NCI-H69 (cell line): ENCODE results near the gene HAUS8.
"Not testable (repeated sequence)": the region's sequence is repeated elsewhere in the genome, so short reads cannot be mapped to it uniquely, and the experiment has no call there.

Source experiments
- DNase-seq: peaks from one replicate; lab custom pipeline; 2025; lab: John Stamatoyannopoulos, UW

Gene HAUS8

GRCh38 chr19:17101686-17102628, 26.7 kb upstream of the HAUS8 start:
- DNase-seq = no peak

- DNase-seq = no peak
Measured at GRCh38 chr19:17098326-17098725, 23.1 kb upstream of the HAUS8 start.

GRCh38 chr19:17097593-17098126, 22.4 kb upstream of the HAUS8 start:
- DNase-seq = no peak

- no peak for DNase-seq
Measured at GRCh38 chr19:17095141-17095919, 20.1 kb upstream of the HAUS8 start.

DNA sequence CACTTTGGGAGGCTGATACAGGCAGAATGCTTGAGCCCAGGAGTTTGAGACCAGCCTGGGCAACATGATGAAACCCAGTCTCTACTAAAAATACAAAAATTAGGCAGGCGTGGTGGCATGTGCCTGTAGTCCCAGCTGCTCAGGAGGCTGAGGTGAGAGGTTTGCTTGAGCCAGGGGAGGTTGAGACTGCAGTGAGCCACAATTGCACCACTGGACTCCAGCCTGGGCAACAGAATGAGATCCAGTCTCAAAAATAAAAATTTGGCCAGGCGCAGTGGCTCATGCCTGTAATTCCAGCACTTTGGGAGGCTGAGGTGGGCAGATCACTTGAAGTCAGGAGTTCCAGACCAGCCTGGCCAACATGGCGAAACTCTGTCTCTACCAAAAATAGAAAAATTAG, 19.4 kb upstream of the HAUS8 start:
- DNase-seq = not testable (repeated sequence)

DNA sequence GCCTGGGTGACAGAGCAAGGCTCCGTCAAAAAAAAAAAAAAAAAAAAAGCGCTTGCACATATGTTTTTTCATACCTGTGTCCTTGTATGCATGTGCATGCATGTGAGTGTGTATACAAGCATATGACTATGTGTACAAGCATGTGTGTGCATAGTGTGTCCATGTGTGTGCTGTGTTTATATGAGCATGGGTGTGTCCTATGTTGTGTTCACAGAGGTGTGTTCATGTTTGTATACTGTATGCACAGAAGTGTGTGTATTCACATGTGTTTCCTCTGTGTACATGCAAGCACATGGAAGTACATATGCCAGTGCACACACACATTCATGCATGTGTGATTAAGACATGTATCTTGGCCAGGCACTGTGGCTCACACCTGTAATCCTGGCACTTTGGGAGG, 17.4 kb upstream of the HAUS8 start:
- DNase-seq = no peak

DNA sequence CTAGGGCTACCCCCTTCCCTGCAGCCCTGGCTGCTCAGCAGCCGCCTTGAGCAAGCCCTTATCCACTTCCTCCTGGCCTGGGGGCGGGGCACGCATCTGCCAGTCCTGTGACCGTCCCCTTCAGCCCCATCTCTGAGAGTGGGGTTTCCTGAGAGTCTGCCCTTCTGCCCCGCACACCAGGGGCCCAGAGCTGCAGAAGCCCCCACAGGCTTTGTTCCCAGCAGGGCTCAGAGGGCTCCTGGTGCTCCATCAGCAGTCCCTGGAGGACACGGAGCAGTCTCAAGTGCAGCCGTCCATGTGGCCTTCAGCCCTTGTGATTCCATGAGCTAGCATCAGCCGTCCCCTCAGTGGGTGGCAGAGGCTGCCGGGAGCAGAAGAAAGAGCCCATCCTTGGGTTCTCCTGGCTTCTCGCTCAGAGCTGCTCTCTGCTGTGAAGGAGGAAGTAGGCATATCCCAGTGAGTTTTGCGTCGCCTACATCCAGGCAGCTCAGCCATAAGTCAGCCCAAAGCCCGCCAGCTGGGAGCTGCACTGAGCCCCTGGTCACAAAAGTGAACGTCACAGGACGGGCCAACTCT, 16.6 kb upstream of the HAUS8 start:
- no peak for DNase-seq

DNA sequence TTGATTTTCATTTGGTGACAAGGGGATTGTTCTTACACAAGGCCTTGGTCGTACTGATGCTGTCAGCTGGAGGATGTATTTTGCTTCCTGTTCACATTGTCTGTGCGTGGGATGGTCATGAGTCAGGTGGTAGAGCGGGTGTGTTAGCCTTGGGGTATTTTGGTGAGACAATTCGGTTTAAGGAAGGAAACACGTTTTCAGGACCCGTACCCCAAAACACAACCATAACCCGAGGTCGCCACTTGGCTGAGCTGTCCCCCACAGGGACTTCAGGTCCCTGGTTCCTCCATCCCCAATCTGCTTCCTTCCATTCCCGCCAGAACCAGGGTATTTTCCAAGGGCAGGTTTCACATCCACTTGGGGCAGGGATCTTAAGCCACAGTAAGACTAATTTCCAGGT, 15.3 kb upstream of the HAUS8 start:
- no peak for DNase-seq

DNA sequence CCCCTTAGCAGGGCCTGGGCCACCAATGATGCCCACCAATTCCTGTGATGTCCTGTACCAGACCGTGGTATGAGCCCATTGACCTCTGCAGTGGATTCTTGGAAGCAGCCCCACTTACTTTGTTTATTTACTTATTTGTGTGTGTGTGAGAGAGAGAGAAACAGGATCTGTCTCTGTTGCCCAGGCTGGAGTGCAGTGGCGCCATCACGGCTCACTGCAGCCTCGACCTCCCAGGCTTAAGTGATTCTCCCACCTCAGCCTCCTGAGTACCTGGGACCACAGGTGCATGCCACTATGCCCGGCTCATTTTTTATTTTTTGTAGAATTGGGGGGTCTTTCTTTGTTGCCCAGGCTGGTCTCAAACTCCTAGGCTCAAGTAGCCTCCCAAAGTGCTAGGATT, 13.3 kb upstream of the HAUS8 start:
- no peak for DNase-seq

GRCh38 chr19:17086834-17087233, 11.6 kb upstream of the HAUS8 start:
- no peak for DNase-seq

DNA sequence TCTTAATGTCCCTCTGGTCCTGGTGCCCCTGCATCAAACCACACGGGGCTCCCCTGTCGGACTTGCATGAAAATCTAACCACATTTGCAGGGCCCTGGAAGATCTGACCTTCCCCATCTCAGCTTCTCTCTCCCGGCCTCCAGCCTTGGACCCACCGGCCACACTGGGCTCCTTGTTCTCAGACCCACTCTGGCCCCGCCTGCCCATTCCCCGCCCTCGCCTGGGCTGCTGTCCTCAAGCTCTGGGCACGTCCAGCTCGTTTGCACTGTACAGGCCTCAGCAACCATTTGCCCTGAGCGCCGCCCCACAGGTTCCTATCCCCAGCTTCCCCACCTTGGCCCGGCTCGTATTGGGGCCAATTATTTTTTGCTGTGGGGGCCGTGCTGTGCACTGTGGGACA, 10.9 kb upstream of the HAUS8 start:
- no peak for DNase-seq

DNA sequence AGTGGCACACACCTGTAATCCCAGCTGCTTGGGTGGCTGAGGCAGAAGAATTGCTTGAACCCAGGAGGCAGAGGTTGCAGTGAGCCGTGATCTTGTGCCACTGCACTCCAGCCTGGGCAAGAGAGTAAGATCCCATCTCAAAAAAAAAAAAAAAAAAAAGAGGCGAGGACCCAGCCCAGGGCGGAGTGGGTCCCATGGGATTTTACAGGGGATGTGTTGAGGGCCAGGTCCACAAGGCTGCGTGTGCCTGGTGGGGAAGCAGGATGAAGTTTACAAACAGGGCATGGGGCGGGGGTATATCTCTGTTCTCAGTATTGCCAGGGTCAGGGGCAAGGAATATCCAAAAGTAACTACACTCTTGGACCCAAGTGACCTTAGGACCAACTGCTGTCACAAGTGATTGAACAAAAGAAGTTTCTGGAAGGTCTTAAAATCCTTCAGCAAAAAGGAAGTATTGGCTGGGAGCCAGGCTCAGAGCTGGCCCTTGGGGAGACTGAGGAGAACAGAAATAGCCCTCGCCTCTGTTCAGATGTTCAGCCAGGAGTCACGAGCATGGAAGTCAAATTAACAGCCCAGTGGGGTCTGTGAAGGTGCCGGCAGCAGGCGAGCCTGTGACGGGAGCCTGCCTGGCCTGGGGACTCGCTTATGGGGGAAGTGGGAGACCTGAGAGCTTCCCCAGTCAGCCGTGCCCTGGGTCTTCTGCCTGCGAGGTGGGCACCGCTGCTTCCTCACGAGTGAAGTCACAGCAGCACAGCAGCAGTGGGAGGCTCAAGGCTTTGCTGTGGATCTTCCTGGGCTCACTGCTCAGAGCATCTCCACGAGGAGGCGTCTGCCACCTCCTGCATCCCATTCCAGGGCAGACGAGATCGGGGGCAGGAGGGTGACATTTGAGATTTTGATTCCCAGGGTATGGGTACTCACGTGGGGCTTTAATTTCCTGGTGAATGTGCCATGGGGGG, 6.7 kb upstream of the HAUS8 start:
- no peak for DNase-seq

GRCh38 chr19:17080440-17080801, 5.2 kb upstream of the HAUS8 start:
- DNase-seq = no peak

DNA sequence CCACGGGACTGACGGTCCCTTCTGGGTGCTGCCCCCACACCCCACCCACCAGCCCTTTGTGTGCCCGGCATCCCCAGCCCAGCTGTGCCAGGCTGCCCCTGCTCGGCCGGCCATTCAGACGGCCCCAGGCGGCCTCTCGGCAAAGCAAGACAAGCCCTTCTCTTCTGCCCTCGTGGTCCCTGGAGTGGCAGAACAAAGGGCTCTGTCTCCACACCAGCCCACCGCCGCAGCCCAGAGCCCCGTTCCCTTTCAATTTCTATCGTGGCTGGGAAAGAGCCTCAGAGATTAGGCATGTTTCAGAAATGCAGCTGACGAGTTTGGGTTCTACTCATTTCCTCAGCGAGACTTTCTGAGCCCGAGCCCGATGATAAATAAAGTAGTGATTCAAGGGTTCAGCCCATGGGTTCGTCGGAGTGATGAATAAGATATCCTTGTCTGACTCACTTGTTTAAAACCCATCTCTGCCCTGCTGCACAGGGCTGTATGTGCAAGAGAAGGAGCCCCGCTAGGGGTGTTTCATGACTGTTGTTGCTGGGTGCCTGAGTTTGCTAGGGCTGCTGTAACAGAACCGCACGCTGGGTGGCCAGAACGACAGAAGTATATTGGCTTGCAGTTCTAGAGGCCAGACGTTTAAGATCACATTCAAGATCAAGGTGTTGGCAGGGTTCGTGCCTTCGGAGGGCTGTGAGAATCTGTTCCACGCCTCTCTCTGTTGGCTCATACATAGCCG, 4.6 kb upstream of the HAUS8 start:
- no peak for DNase-seq

DNA sequence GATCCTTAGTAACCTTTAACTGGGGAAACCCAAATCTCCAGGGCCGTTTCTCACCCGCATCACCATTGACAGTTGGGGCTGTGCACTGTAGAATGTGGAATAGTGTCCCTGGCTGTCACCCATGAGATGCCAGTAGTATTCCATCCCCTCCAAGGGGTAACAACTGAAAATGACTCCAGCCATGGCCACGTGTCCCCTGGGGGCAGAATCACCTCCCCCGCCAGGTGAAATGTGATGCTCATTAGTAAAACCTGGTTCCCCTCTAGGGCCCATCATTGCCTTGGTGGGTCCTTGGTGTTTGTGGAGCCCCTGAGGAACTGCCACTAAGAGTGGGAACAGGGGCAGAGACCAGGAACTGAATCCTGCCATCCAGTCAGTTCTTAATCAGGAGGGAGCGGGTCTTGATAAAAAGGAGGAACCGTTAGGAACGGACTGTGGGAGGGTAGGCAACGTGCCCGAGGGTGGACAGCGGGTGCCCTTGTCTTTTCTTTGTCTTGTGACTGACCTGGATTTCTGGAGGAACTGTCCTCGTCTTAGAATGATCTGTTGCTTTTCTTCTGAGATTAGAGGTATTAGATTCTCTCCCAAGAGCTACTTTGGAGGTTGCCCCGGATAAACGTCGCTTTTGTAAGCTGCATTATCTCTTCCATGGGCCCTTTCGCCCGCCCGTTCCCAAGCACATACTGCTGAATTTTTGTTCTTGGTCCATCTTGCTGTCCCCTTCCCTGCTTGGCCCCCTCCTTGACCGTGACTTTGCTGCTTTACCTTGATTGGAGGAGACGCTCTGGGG, 3.9 kb upstream of the HAUS8 start:
- DNase-seq = no peak

DNA sequence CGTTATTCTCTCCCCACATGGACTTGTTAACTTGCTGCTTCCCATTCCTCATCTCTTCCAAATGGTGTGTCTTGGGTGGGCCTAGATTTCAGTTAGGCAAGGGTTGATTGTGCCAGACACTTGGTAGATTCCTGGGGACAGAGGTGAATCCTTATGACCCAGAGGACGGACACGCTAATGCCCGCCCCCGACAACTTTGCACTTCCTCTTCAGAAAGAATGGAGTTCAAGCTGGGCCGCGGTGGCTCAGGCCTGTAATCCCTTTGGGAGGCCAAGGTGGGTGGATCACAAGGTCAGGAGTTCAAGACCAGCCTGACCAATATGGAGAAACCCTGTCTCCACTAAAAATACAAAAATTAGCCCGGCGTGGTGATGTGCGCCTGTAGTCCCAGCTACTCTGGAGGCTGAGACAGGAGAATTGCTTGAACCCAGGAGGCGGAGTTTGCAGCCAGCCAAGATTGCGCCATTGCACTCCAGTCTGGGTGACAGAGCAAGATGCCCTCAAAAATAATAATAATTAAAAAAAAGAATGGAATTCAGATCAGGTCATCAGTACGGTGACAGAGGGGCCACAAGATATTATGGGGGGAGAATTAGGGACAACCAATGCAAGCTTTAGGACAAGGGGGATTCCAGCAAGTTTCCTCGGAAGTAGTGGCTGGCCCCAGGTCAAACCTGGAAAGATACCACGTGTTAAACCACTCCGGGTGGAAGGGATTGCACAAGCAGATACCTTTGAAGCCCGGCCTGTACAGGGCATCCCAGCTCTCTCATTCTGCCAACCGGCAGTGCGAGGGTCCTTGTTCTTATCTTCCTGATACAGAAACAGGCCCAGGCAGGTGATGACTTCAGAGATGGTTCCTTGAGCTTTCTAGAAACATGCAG, 3.0 kb upstream of the HAUS8 start:
- no peak for DNase-seq

GRCh38 chr19:17077447-17078028, 2.3 kb upstream of the HAUS8 start:
- no peak for DNase-seq

DNA sequence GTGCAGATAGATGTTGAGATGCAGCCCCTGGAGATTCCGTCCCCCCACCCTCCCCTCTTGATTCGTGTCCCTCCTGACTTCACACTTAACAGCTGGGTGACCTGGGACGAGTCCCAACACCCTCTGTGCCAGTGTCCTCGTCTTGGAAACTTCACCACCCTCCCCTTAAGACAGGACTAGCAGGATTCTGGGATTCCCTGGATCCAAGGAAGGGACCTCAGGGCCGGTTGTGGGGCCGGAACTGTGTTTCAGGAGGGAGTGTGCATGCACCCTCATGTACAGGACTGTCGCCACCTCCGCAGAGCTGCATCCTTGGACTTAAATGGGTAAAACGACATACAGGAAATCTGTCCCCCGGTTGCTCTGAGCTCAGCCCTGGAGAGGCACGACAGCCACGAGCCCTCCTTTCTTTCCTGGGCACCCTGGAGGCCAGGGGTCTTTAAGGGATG, 1.3 kb upstream of the HAUS8 start:
- no peak for DNase-seq
